Measurements from ENCODE around the gene EBI3. TPM values are rescaled to one million over a fixed set of nuclear protein-coding genes. Genes with fewer than 3 reads are reported as not detected.
A peak's percentile ranks its signal among the peaks of the same experiment; 100 is the strongest.

The EBI3 gene
- polyA plus RNA-seq, 1 donor from 2014 or later = not detected

DNA sequence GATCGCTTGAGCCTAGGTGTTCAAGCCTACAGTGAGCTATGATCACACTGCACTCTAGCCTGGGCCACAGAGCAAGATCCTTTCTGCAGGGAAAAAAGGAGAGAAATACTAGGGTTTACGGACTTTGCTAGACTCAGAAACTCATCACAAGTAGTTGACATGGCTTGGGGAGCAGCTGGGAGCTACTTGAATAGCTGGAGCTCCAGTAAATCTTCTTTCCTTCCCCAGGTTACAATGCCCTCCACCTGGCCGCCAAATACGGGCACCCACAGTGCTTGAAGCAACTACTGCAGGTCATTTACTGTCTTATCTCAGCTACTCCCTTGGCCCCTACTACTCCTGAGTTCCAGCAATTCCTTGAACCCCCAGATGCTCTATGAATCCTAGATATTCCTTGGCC, 27.5 kb upstream of the EBI3 start:
- H2AFZ ChIP-seq (ENCODE audit: low read depth, low read length) = no peak overlapping the region
- H3K27ac ChIP-seq (ENCODE audit: low read length) = no peak overlapping the region
- no peaks in the 10 kb centered on the region for H3K79me2 ChIP-seq (replicated peaks; ENCODE audit: insufficient read depth, low read length)
- H3K27me3 ChIP-seq (ENCODE audit: insufficient read depth, low read depth, low read length) = peaks cover 38% of the 10 kb centered on the region
- no peak overlapping the region for H3K4me2 ChIP-seq (ENCODE audit: low read length)
- H4K20me1 ChIP-seq (ENCODE audit: insufficient read depth) = no peaks in the 10 kb centered on the region
- H3K9me2 ChIP-seq (ENCODE audit: insufficient read depth, low read length) = no peaks in the 10 kb centered on the region
- H3K4me3 ChIP-seq (ENCODE audit: low read length) = no peak overlapping the region
- H3K9me3 ChIP-seq (ENCODE audit: low read length) = no peaks in the 10 kb centered on the region
- TF ChIP-seq, protein P1, sequence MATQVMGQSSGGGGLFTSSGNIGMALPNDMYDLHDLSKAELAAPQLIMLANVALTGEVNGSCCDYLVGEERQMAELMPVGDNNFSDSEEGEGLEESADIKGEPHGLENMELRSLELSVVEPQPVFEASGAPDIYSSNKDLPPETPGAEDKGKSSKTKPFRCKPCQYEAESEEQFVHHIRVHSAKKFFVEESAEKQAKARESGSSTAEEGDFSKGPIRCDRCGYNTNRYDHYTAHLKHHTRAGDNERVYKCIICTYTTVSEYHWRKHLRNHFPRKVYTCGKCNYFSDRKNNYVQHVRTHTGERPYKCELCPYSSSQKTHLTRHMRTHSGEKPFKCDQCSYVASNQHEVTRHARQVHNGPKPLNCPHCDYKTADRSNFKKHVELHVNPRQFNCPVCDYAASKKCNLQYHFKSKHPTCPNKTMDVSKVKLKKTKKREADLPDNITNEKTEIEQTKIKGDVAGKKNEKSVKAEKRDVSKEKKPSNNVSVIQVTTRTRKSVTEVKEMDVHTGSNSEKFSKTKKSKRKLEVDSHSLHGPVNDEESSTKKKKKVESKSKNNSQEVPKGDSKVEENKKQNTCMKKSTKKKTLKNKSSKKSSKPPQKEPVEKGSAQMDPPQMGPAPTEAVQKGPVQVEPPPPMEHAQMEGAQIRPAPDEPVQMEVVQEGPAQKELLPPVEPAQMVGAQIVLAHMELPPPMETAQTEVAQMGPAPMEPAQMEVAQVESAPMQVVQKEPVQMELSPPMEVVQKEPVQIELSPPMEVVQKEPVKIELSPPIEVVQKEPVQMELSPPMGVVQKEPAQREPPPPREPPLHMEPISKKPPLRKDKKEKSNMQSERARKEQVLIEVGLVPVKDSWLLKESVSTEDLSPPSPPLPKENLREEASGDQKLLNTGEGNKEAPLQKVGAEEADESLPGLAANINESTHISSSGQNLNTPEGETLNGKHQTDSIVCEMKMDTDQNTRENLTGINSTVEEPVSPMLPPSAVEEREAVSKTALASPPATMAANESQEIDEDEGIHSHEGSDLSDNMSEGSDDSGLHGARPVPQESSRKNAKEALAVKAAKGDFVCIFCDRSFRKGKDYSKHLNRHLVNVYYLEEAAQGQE (IDR thresholded peaks at IDR 0.05; ENCODE audit: borderline replicate concordance) = no peak
- TF ChIP-seq CTCF (IDR thresholded peaks at IDR 0.05; ENCODE audit: poor library complexity, severe bottlenecking) = no peak
- TF ChIP-seq SMC3 (conservative IDR thresholded peaks at IDR 0.05; ENCODE audit: poor library complexity) = no peak
- no peak for TF ChIP-seq TAF1 (IDR thresholded peaks at IDR 0.05; ENCODE audit: low read depth)
- no peak for TF ChIP-seq EZH2 (IDR thresholded peaks at IDR 0.05; ENCODE audit: borderline replicate concordance, insufficient read depth, low read length, poor library complexity, severe bottlenecking)
- no peak overlapping the region for H3K9ac ChIP-seq (ENCODE audit: low read length)
- H3K36me3 ChIP-seq (ENCODE audit: insufficient read depth, low read length) = no peaks in the 10 kb centered on the region
- no peaks in the 10 kb centered on the region for H3F3A ChIP-seq (ENCODE audit: insufficient read depth, low read length, poor library complexity, severe bottlenecking)

GRCh38 chr19:4206818-4207484, 22.4 kb upstream of the EBI3 start:
- TF ChIP-seq TAF1 (IDR thresholded peaks at IDR 0.05; ENCODE audit: low read depth) = no peak
- TF ChIP-seq SMC3 (conservative IDR thresholded peaks at IDR 0.05; ENCODE audit: poor library complexity) = peak; percentile 22
- no peak for TF ChIP-seq POLR2AphosphoS5 (IDR thresholded peaks at IDR 0.05)
- TF ChIP-seq EP300 (conservative IDR thresholded peaks at IDR 0.05; ENCODE audit: poor library complexity, severe bottlenecking) = no peak
- TF ChIP-seq CTCF (IDR thresholded peaks at IDR 0.05; ENCODE audit: poor library complexity, severe bottlenecking) = peak; percentile 33
- TF ChIP-seq EZH2 (IDR thresholded peaks at IDR 0.05; ENCODE audit: borderline replicate concordance, insufficient read depth, low read length, poor library complexity, severe bottlenecking) = no peak
- TF ChIP-seq, protein P1 (IDR thresholded peaks at IDR 0.05; ENCODE audit: borderline replicate concordance) = no peak
- no peak for TF ChIP-seq MXI1 (conservative IDR thresholded peaks at IDR 0.05; ENCODE audit: poor library complexity, severe bottlenecking)
- TF ChIP-seq RAD21 (conservative IDR thresholded peaks at IDR 0.05) = no peak
- Histone ChIP-seq H3K9me2 (ENCODE audit: insufficient read depth, low read length) (no peaks in the 10 kb centered on the region), H3K27me3 (ENCODE audit: insufficient read depth, low read depth, low read length) (no peaks in the 10 kb centered on the region), H3K9me3 (ENCODE audit: low read length) (no peaks in the 10 kb centered on the region), H3K4me3 (ENCODE audit: low read length) (no peak overlapping the region), H3K9ac (ENCODE audit: low read length) (no peak overlapping the region), H2AFZ (ENCODE audit: low read depth, low read length) (no peak overlapping the region), H3K4me2 (ENCODE audit: low read length) (no peak overlapping the region), H3K79me2 (replicated peaks; ENCODE audit: insufficient read depth, low read length) (no peaks in the 10 kb centered on the region), H3F3A (ENCODE audit: insufficient read depth, low read length, poor library complexity, severe bottlenecking) (no peaks in the 10 kb centered on the region), H3K27ac (ENCODE audit: low read length) (no peak overlapping the region), H4K20me1 (ENCODE audit: insufficient read depth) (no peaks in the 10 kb centered on the region), H3K36me3 (ENCODE audit: insufficient read depth, low read length) (no peaks in the 10 kb centered on the region)

Measured in neural cell (in vitro differentiated cells).